ENCODE measurements around the gene NADSYN1.

- TF ChIP-seq GATA2 (IDR thresholded peaks at IDR 0.05; ENCODE audit: low read depth, low read length) (no peak), GATA3 (IDR thresholded peaks at IDR 0.05; ENCODE audit: low read depth, low read length) (no peak)
These were observed 29.9 kb downstream of the NADSYN1 start for GRCh38 chr11:71482746-71483364.
